Measurements from ENCODE around the gene PAPPA2. TPM values are rescaled to one million over a fixed set of nuclear protein-coding genes. Genes with fewer than 3 reads are reported as not detected.

The PAPPA2 gene
- total RNA-seq, 1 experiment from 2014 or later = 0.81 TPM

DNA sequence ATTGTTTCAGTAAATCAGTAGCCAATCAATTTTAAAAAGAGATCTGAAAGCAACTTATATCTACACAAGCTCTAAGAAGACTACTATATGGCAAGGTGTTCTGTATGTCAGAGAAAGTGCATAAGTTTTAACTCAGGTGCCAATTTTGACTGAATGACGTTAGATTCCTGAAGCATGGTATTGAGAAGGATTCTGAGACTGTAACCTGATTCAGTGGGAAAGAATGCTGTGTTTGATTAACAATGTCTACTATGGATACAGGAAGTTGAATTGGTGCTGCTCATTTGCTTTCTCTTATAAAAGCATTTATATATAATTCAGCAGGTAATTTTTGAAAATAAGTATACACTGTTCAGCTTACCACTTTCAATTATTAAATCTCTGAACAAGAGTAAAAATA, 156.3 kb downstream of the PAPPA2 start:
- Histone ChIP-seq H3K79me2 (ENCODE audit: insufficient read depth, low read length) (no peaks in the 10 kb centered on the region), H3K4me2 (ENCODE audit: insufficient read depth, insufficient read length, low read length) (no peak overlapping the region), H2BK120ac (ENCODE audit: low read depth, low read length, poor library complexity, severe bottlenecking) (no peak overlapping the region), H4K8ac (replicated peaks; ENCODE audit: insufficient read length, low read depth, low read length) (no peak overlapping the region), H3K27ac (ENCODE audit: insufficient read length, low read depth, low read length) (no peak overlapping the region), H2AK5ac (ENCODE audit: insufficient read length, low read length) (no peak overlapping the region), H2BK20ac (ENCODE audit: low read depth, low read length, poor library complexity, severe bottlenecking) (no peak overlapping the region), H2BK15ac (ENCODE audit: low read depth, low read length) (no peak overlapping the region), H3K9me3 (ENCODE audit: control insufficient read depth, low read depth, low read length) (no peaks in the 10 kb centered on the region), H2AFZ (ENCODE audit: low read length) (no peak overlapping the region), H4K20me1 (ENCODE audit: control insufficient read depth, insufficient read depth, insufficient read length) (no peaks in the 10 kb centered on the region), H3T11ph (ENCODE audit: low read length) (no peak overlapping the region), H3K23me2 (ENCODE audit: insufficient read length, low read depth, low read length, poor library complexity, severe bottlenecking) (no peaks in the 10 kb centered on the region), H2BK12ac (ENCODE audit: insufficient read length, low read depth, low read length) (no peak overlapping the region), H3K14ac (ENCODE audit: insufficient read depth, low read length) (no peak overlapping the region), H3K4me1 (ENCODE audit: insufficient read depth, low read length) (no peaks in the 10 kb centered on the region), H3K79me1 (ENCODE audit: insufficient read depth, low read depth, low read length, poor library complexity, severe bottlenecking) (no peaks in the 10 kb centered on the region), H4K91ac (ENCODE audit: insufficient read length, low read depth, low read length) (no peak overlapping the region), H4K5ac (ENCODE audit: insufficient read length, low read depth, low read length) (no peak overlapping the region), H3K18ac (ENCODE audit: insufficient read length, low read depth, low read length) (no peak overlapping the region), H3K9ac (ENCODE audit: extremely low read depth, insufficient read length, low read length) (no peak overlapping the region), H3K23ac (ENCODE audit: insufficient read length, low read depth, low read length) (no peak overlapping the region), H3K56ac (ENCODE audit: insufficient read length, low read depth, low read length) (no peak overlapping the region), H3K27me3 (ENCODE audit: insufficient read depth, low read length) (no peaks in the 10 kb centered on the region), H3K4ac (ENCODE audit: low read depth, low read length) (no peak overlapping the region), H2BK5ac (ENCODE audit: insufficient read length, low read length) (no peak overlapping the region)
- no peak for DNase-seq
- no peak overlapping the region for H3K4me3 Mint-ChIP-seq
- no peaks in the 10 kb centered on the region for H3K36me3 Mint-ChIP-seq (ENCODE audit: insufficient read depth in 1 of 3, low read depth in 3 of 3)
- TF ChIP-seq, protein P1, sequence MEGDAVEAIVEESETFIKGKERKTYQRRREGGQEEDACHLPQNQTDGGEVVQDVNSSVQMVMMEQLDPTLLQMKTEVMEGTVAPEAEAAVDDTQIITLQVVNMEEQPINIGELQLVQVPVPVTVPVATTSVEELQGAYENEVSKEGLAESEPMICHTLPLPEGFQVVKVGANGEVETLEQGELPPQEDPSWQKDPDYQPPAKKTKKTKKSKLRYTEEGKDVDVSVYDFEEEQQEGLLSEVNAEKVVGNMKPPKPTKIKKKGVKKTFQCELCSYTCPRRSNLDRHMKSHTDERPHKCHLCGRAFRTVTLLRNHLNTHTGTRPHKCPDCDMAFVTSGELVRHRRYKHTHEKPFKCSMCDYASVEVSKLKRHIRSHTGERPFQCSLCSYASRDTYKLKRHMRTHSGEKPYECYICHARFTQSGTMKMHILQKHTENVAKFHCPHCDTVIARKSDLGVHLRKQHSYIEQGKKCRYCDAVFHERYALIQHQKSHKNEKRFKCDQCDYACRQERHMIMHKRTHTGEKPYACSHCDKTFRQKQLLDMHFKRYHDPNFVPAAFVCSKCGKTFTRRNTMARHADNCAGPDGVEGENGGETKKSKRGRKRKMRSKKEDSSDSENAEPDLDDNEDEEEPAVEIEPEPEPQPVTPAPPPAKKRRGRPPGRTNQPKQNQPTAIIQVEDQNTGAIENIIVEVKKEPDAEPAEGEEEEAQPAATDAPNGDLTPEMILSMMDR (conservative IDR thresholded peaks at IDR 0.05) = no peak
- H3K27ac Mint-ChIP-seq = no peak overlapping the region
- WGBS (ENCODE audit: extremely low coverage, insufficient read length, low lambda C conversion rate) = no CpG with 5 or more reads among the region's 1 CpG
- H3K9me3 Mint-ChIP-seq = peaks cover 0 to 3% of the 10 kb centered on the region in 2 experiments; a peak in 2 of 5 replicates
- H3K4me1 Mint-ChIP-seq = no peaks in the 10 kb centered on the region
- peaks cover 2% of the 10 kb centered on the region; the same call in 1 of the 2 replicates for H3K27me3 Mint-ChIP-seq (ENCODE audit: low read depth)
